GM19395 (cell line): ENCODE measurements around the gene SLC41A3.
"Not testable (repeated sequence)": the region's sequence is repeated elsewhere in the genome, so short reads cannot be mapped to it uniquely, and the experiment has no call there.

Source experiments
- ATAC-seq: cut with Tn5 transposase; IDR thresholded peaks from one replicate; pipeline ENCODE4 v1.9.1; 2021; ENCODE audit warnings: mild to moderate bottlenecking, moderate library complexity; ENCODE audit not compliant: unreplicated experiment

The SLC41A3 gene

DNA sequence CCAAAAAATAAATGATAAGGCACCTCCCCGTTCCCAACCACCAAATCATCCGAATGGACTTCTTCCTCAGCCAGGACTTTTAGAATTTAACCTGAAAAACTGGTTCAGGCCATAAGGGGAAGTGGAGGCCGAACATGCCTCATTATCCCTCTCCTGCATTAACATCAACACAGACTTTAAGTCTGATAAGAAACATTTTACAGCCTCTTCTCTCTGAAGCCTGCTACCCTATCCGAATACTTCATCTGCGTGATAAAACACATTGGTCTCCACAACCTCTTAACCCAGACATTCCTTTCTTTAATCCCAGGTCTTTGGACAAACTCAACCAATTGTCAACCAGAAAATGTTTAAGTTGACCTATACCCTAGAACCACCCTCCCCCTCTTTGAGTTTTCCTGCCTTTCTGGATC, 850 bp upstream of the SLC41A3 start:
- no peak for ATAC-seq

DNA sequence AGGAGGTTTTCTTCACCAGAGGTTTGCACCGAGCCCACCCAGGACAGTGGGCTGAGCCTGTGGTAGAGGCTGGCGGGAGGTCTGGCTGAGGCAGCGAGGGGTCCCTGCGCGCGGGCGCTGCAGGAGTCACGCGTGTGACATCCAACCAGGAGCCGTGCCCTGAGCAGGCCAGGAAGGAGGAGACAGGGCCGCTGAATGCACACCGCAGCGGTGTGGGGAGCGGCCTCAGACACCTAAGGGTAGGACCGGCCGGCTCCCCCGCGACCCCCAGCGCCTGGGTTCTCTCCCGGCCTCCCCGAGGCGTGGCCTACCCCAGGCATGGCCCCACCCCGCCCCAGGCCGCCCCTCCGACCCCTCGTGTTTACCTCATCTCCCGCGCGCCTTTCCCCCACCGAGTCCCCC, 412 bp downstream of the SLC41A3 start:
- peak; percentile 56 for ATAC-seq

DNA sequence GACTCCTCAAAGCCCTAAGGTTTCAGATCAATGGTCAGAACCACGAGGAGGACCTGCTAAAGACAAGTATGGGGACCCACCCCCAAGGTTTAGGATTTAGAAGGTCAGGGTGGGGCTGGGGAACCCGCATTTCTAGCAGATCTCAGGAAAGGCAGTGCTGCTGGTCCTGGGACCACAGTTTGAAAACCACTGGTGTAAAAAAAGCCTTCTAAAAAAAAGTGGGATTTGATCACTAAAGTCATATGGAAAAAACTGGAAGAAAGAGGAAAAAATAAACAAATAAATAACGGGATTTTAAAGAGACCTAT, 832 bp downstream of the SLC41A3 start:
- no peak for ATAC-seq

DNA sequence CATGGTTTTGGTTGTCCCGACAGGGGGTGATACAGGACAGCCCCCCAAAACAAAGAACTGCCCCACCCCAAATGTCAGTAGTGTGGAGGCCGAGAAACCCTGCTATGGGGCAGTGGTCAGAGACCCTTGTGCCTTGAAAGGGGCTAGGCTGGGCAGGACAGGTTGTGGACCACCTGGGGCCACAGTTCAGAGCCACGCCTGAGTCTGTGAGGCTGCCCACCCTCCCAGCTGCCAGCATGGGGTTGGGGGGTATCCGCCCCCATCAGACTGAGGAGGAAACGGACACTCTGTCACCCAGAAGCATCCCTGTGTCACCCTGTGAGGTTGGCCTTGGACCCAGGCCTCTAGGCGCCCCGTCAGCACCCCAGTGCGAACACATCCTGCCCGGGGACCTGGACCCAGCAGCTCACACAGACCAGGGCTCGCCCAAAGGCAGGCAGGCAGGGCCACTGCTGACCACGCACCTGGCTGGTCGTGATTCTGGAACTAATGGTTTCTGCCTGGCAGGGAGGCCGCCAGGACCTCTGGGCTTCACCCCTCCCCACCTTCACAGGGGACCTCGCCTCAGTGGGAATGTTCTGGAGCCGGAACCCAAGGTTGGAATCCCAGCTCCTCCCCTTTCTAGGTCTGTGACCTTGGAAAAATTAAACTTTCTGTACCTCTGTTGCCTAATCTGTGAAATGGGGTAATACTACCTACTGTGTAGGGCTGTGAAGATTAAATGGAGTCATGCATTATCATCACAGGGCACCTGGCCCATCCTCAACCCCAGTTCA, 1.4 kb downstream of the SLC41A3 start:
- no peak for ATAC-seq

DNA sequence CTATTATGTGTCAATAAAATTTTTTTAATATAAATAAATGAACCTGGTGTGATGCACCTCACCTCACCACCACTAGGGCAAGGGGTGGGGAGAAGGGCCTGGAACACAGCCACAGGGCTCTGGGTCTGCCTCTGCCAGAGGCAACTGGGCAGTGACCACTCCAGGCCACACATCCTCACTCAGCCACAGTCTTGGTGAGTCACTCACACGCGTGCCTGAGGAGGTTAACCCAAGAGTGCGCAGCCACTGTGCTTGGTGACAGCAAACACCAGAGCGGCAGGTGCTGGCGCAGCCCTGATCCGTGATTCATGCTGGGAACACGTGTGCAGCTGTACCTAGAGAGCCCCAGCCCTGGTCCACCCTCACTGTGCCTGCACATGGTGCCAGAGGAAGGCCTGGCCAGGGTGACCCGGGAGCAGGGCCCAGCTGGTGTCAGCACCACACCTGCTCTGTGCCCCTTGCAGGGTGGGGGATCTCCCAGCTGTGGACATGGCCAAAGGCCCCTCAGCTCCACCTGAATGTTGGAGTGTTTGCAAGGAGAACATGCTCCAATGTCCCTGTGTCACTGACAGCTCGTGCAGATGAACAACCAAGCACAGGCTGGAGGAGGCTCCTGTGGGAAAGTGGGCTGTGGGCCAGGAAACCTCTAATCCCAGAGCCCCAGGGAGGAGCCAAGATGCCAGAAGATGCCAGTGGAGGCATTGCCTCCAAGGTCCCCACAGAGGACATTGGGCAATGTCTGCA, 2.1 kb downstream of the SLC41A3 start:
- no peak for ATAC-seq

DNA sequence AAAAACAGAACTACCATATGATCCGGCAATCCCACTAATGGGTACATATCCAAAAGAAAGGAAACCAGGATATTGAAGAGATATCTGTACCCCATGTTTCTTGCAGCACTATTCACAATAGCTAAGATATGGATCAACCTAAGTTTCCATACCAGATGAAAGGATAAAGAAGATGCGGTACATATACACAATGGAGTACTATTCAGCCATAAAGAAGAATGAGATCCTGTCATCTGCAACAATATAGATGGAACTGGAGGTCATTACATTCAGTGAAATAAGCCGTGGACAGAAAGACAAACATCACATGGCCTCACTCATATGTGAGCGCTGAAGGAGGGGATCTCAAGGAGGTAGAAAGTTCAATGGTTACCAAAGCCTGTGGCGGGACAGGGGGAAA, 3.0 kb downstream of the SLC41A3 start:
- no peak for ATAC-seq

DNA sequence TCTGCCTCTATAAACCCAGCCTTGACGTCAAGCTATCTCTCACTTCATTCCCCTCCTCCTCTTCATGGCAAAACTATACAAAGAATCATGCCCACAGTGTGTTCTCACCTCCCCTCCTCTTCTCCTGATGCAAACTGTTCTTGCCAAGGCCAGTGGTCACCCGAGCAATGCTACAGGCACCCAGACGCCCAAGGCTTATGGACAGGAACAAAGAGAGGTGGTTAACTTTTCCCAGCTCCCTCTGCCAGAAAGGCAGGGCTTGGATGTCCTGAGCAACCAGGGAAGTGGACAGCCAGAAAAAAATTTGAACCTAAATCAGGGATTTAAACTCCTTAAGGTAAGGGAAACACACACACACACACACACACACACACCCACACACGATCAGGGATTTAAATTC, 5.1 kb downstream of the SLC41A3 start:
- no peak for ATAC-seq

DNA sequence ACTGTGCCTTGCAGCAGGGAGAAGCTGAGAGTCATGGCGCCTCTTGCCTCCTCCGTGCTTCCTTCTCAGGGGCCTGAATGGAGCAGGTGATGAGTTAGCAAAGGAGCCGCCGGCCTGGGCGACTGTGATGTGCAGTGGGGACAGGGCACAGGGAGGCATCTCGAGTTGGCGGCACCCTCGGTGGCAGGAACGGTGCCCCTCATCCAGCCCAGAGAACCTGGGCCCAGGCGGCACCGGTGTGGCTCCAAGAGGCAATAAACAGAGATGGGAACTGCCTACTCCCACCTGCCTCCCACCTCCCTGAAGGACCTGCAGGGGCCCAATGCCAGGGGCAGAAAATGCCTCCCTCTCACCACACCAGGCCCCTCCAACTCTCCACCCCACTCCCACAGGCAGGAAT, 6.2 kb downstream of the SLC41A3 start:
- no peak for ATAC-seq

DNA sequence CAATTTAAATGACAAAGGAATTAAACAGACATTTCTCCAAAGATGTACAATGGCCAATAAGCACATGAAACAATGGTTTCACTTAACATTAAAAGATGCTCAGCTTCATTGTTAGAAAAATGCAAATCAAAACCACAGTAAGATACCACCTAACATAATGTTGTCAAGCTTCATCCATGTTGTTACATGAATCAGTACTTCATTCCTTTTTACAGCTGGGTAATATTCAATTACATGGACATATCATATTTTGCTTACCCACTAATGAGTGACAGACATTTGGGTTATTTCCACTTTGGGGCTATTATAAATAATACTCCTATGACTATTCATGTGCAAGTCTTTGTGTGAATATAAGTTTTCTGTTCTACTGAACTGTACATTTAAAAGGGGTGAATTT, 7.8 kb downstream of the SLC41A3 start:
- no peak for ATAC-seq

DNA sequence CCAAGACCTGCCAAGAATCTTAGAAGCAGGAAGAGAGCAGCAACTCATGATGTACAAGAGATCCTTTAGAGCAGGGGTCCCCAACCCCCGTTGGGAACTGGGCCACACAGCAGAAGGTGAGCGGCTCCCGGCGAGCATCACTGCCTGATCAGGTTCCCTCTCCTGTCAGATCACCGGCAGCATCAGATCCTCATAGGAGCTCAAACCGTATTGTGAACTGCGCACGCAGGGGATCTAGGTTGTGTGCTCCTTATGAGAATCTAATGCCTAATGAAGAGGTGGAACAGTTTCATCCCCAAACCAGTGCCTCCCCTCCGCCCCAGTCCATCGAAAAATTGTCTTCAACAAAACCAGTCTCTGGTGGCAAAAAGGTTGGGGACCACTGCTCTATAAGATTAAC, 13.8 kb downstream of the SLC41A3 start:
- ATAC-seq, result no peak

DNA sequence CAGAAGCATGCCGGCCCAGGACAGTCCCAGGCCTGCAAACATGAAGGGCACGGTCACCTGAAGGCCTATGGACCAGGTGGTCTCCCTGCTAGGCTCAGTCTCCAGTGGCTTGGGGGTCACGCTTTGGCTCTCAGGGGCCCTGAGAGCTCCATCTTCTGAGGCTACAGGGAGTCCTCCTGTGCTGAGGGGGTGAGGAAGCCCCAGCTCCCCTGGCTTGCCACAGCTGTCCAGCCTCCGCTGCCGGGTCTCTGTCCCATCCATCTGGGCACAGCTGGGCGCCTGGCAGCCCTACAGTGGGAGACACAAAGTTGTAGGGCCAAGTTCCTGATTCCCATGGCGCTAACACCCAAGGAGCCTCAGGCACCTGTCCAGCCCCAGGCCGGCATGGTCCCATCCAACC, 16.0 kb downstream of the SLC41A3 start:
- ATAC-seq, result no peak

DNA sequence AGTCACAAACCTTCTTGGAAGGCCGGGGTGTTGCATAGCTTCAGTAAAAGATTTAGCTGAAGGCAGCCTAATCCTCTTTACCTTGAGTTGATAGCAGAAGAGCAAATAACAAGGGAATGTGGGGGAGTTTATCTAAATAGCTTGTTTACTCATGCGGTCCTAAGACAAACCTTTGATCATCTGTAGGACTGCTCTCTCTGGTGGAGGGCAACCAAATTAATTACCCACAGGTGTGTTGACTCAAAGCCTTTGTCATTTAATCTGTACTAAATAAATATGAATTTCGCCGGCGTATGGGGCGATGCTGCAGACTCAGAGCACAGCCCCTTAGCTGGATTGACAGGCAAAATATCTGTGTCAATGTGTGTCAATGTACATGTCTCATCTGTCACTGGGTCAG, 17.2 kb downstream of the SLC41A3 start:
- not testable (repeated sequence) for ATAC-seq

DNA sequence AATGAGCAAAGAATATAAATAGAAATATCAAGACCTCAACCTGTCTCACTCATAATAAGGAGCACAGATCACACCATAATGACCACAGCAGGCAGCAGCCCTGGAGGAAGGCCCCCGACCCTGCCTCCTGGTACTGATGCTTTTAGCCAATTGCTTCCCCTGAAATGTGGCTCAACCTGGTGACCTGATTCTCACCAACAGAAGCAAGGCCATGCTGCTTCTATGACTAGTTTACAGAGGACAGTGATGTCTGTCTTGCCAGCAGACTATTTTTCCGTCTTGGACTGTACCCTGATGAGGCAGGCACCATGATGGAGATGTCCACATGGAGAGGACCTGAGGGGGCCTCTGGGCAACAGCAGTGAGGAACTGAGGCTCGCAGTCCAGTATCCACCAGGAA, 18.0 kb downstream of the SLC41A3 start:
- no peak for ATAC-seq

DNA sequence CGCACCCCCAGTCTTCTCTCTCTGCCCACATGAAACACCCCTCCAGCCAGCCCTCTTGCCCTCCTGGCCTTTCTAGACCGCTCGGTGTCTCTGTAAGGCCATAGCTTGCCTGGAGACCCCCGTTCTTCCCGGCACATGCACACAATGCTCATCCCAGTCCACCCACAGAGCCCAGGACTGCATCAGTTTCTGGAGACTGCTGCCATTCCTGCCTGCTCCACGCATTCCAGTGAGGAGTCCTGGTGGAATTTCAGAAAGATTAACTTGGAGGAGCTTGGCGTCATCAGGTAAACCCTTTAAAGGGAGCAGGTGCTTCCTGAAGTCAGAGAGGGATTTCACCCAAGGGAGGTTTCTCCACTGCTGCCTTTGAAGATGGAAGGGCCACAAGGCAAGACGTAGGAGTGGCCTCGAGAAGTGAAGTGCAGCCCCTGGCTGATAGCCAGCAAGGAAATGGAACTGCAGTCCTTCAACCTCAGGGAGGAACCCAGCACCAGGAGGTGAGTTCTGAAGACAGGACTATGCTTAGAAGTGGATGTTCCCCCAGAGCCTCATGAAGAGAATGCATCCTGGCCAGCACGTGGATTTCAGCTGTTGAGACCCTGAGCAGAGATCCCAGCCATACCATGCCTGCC, 19.2 kb downstream of the SLC41A3 start:
- no peak for ATAC-seq

DNA sequence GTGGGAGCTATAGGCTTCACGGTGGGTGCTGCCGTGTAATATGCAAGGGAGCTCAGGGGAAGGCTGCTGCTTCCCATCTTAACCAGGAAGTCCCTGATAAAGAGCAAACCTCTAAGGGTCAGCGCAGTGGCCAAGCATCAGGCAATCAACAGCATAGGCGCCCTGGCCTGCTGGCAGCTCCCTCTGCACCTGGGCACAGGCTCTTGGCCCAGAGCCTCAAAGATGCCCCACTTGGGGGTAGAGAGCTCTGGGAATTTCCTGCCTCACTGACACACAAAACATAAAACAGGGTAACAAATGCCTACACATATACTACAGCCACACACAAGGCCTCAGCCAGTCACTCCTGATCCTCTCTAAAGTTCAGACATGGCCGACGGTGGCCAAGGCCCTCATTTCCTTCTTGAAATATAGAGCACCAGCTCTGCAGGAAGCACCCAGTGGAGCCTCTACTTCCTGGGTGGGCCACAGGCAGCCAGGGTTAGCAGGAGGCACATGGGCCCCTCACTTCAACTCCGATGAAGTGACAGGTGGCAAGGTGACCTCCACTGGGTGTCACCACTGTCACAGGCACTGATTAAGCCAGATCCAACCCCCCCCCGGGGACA, 20.5 kb downstream of the SLC41A3 start:
- no peak for ATAC-seq

DNA sequence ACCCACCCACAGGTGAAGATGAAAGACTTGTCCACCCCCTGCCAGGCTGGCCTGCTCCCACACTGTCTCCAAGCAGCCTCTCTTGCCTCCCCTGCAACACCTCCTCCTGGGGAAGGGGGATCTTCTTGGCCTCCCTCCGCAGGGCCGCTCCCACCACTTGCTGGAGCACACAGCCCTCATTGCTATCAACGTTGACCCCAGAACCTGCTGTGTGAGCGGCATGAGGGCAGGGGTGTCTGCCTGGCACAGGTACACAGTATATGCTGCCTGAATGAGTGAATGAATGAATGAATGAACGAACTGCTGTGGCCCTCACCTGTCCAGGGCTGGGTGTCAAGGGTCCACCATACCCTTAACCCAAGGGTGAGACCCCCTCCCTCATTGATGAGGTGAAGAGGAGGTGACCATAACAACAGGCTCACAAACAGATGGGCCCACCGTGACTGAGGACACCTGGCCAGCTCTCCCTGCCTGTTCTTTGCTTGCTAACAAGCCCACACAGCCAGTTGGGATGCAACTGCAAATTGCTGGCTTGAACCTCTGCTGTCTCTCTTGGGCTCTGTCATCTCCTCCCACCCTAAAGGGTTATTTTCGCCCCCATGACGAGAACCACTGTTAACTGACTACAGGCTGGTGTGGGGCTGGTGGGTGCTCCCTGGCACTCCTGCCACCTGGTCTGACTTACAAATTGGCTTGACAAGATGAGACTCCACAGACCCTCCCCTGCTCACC, 22.5 kb downstream of the SLC41A3 start:
- no peak for ATAC-seq

DNA sequence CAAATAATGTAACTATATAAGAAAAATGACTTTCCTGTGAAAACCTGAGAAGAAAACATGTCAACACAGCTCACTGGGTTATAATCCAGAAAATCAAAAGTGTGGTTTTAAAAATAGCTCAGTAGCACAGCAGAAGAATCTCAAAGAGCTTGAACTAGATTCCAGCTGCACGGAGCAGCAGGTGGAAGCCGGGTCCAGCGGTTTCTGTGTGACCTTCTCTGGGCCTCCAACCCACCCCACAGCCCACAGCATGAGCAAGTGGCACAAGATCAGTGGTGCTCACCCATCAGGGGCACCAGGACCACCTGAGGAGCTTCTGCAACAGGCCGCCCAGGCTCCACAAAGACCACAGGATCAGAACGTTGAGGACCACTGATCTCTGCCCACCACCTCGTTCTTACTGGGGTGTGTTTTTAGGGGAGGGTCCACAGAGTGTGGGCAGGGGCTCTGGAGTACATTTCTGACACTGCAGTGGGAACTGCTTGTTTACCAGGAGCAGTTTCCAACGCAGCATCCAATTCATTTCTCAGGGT, 23.2 kb downstream of the SLC41A3 start:
- ATAC-seq, result no peak

DNA sequence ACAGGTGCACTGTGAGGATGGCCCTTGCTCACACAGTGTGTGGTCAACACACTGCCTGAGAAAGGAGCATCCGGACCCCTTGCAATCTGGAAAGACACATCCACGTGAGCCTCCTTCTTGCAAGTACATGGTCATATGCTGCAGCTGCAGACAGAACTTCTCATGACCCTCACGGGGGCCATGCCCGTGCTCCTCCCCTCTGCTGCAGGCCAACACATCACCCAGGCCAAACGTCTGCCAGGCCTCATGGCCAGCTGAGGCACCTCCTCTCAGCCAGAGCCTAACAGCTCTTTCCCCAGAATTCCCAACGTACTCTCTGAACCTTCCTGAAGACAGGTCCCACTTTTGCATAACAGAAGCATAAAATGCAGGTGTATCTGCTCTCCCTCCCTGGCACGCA, 25.3 kb downstream of the SLC41A3 start:
- no peak for ATAC-seq

DNA sequence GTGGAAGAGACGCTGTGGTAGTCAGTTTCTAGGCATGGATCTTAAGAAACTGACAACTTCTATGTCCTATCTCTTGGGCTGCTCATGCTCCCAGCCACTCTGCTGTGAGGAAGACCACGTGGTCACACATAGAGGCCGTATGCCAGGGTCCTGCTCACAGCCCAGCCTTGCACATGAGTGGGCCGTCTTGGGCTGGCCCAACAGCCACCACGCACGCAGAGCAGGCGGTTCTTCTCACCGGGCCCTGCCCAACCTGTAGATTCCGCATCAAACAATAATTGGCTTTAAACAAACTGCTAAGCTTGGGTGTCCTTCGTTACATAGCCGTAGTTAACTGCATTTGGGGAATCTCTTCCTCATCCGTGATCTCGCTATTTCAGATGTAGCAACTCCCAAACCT, 26.0 kb downstream of the SLC41A3 start:
- ATAC-seq, result no peak

DNA sequence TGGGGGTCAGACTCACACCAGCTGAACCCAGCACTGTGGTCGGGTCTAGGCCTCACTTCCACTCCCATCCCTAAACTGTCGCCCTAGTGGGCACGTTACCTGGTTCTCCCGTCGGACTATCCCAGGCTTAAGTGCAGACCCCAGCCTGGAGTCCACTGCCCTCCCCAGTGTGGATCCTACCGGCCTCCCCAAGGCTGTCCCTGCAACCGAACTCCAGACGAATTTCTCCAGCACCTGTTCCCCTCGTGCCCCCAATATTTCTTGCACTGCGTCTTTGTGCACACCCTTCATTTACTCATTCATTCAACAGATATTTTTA, 26.5 kb downstream of the SLC41A3 start:
- ATAC-seq, result no peak
